ENCODE results near the gene TSR3.
A peak's percentile ranks its signal among the peaks of the same experiment; 100 is the strongest.
"Not testable (repeated sequence)": the region's sequence is repeated elsewhere in the genome, so short reads cannot be mapped to it uniquely, and the experiment has no call there.

The TSR3 gene

GRCh38 chr16:1335996-1336395, 15.7 kb downstream of the TSR3 start:
- DNase-seq, result no peak

- DNase-seq, result no peak
These were observed 16.3 kb downstream of the TSR3 start for GRCh38 chr16:1335211-1335971.

- no peak for DNase-seq
These were observed 16.9 kb downstream of the TSR3 start for GRCh38 chr16:1334739-1335138.

GRCh38 chr16:1333854-1334700, 17.6 kb downstream of the TSR3 start:
- DNase-seq, result no peak

- DNase-seq, result peak; percentile 61
These were observed 18.4 kb downstream of the TSR3 start, which contains the start of gene BAIAP3 for GRCh38 chr16:1333149-1333812. Gene BAIAP3 (plus strand): TSS chr16:1333645. CDS start chr16:1338550, 4,905 bp downstream.

- DNase-seq, result no peak
These were observed 19.0 kb downstream of the TSR3 start for GRCh38 chr16:1332618-1333148.

- no peak for DNase-seq
These were observed 19.7 kb downstream of the TSR3 start for GRCh38 chr16:1331712-1332617.

GRCh38 chr16:1330931-1331711, 20.6 kb downstream of the TSR3 start:
- no peak for DNase-seq

- DNase-seq, result peak; percentile 56
These were observed 21.3 kb downstream of the TSR3 start for GRCh38 chr16:1330260-1330914.

GRCh38 chr16:1328961-1329360, 22.7 kb downstream of the TSR3 start:
- DNase-seq, result not testable (repeated sequence)

- not testable (repeated sequence) for DNase-seq
These were observed 23.5 kb downstream of the TSR3 start for GRCh38 chr16:1328136-1328535.

GRCh38 chr16:1327619-1327947, 24.1 kb downstream of the TSR3 start:
- no peak for DNase-seq

- no peak for DNase-seq
These were observed 24.6 kb downstream of the TSR3 start for GRCh38 chr16:1326946-1327618.

- DNase-seq, result no peak
These were observed 25.3 kb downstream of the TSR3 start for GRCh38 chr16:1326391-1326790.

- no peak for DNase-seq
These were observed 25.9 kb downstream of the TSR3 start for GRCh38 chr16:1325673-1326371.

- DNase-seq, result no peak
These were observed 26.4 kb downstream of the TSR3 start for GRCh38 chr16:1325261-1325660.

GRCh38 chr16:1324286-1324826, 27.3 kb downstream of the TSR3 start:
- DNase-seq, result no peak

GRCh38 chr16:1323296-1324239, 28.1 kb downstream of the TSR3 start:
- no peak for DNase-seq

All from activated CD4-positive, CD25-positive, alpha-beta regulatory T cell treated with anti-CD3 and anti-CD28 coated beads, Interleukin-2, amount 50 U/mL, for 72 hours (primary cell).